SK-N-DZ (cell line): ENCODE measurements around the gene ASB15. TPM values are rescaled to one million over a fixed set of nuclear protein-coding genes. Genes with fewer than 3 reads are reported as not detected.
"Not testable (repeated sequence)": the region's sequence is repeated elsewhere in the genome, so short reads cannot be mapped to it uniquely, and the experiment has no call there.

Experiments
- DNase-seq: peaks from one replicate; pipeline ENCODE4 v3.0.0-alpha.2; 2015; ENCODE audit warnings: low spot score
- polyA plus RNA-seq, 2 experiments: library from polyadenylated mRNA; depleted of rRNA; stranded (reverse); fragments of >200 nt; gene quantifications; 2 replicates each; pipeline ENCODE4 v1.2.3, GENCODE V29; 2014

Gene ASB15
- 0.01 TPM in 1 of 2 replicates, not detected in the other for polyA plus RNA-seq (2014; cell fraction: cytosol; rRNA removed)
- polyA plus RNA-seq (2014; cell fraction: nucleus; rRNA removed), result 0.07 and 0.76 TPM in 2 replicates

DNA sequence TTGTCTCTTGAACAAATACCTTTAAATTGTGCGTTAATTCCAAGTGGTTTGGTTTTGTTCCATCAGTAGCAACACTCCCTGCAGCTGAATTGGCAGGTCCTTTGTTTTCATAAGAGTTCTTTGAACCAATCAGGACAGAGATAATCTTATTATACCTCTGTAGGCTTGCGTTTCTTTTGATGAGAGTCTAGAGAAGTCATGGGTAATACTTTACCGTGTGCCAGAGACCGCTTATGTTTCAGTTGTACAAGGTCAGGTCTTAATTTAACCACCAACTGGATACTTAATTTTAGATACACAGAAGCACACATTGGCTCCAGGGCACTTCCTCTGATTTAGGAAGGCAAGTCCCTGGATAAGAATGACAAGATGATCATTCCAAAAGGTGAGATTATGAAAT, at the start of gene ASB15:
Gene ASB15, plus strand, starts transcription at position 292 of the 400 bp plus-strand sequence. CDS start 12,682 bp downstream, outside the sequence.
- peak; percentile 35 for DNase-seq

DNA sequence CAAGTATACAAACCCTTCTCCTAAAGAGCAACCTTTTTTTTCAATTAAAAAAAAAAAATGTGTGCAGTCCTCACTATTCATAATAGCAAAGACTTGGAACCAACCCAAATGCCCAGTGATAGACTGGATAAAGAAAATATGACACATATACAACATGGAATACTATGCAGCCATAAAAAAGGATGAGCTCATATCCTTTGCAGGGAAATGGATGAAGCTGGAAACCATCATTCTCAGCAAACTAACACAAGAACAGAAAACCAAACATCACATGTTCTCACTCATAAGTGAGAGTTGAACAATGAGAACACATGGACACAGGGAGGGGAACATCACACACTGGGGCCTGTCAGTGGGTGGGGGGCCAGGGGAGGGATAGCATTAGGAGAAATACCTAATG, 49.5 kb upstream of the ASB15 start:
- DNase-seq, result not testable (repeated sequence)

DNA sequence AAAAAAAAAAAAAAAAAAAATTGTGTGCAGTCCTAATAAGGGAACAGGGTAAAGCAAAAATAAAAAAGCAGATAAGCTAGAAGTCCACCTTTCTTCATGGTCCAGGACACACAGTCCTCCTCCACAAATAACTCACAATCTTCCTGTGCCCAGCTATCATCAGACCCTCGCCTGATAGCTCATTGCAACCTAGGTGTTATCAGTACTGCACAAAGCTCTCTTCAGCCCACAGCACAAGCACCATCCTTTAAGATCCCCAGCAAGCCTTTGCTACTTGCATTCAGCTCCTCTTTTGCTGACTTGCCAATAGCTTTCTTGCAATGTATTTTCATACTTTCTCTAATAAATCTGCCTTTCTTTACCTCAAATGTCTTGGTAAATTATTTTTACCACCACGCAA, 49.0 kb upstream of the ASB15 start:
- DNase-seq, result no peak

DNA sequence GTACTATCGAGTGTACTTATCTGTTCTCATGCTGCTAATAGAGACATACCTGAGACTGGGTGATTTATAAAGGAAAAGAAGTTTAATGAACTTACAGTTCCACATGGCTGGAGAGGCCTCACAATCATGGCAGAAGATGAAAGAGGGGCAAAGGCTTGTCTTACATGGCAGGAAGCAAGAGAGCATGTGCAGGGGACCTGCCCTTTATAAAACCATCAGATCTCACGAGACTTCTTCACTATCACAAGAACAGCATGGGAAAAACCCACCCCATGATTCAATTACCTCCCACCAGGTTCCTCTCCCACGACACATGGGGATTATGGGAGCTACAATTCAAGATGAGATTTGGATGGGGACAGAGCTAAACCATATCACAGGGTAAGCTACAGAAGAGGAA, 48.5 kb upstream of the ASB15 start:
- no peak for DNase-seq

GRCh38 chr7:123555484-123555883, 46.1 kb upstream of the ASB15 start:
- no peak for DNase-seq

- DNase-seq, result no peak
Observed at GRCh38 chr7:123557016-123557397, 44.6 kb upstream of the ASB15 start.

DNA sequence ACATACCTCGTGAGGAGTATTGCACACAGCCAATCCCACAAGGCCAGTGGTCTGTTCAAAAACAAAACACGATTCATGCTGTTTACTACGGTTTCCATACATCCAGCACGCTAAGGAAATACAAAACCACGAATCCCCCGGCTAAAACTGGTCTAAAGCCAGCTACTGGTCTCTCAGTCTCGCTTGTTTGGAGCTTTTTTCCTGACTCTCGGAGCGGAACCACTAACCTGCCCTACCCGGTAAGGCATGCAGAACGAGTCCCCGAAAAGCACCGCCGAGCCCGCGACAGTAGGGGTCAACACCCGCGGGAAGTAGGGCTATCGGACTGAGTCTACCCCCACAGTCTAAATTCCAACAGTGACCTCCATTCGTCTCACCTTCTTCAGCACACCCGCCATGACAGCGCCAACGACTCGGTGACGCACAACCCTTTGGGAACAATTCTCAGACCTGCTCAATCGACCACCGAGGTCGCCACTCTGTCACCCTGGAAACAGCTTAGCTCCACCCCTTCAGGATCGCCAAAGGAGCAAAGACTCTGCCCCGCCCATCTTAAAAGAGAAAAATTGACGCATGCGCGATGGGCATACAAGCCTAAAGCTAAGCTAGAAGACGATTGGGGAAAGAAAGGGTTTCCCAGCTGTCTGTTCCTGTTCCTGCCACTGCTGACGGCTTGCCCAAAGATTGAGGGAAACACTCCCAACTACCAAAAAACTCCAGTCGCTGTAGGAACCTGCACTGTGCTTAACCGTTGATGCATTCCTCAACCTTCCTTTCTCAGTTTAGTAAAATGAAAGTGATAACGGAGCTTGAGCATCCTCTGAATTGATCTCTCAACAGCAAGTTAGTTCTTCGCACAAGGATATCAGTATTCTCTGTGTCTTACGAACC, 44.0 kb upstream of the ASB15 start, which contains the start of gene NDUFA5:
Gene NDUFA5, minus strand, starts transcription at position 421 of the 891 bp plus-strand sequence. Its CDS starts 23 bp downstream, at position 398.
- peak; percentile 99 for DNase-seq

- no peak for DNase-seq
Observed at GRCh38 chr7:123558289-123558874, 43.2 kb upstream of the ASB15 start.

GRCh38 chr7:123562121-123562520, 39.5 kb upstream of the ASB15 start:
- DNase-seq, result no peak

- no peak for DNase-seq
Observed at GRCh38 chr7:123569352-123570010, 32.1 kb upstream of the ASB15 start.

- no peak for DNase-seq
Observed at GRCh38 chr7:123570390-123571182, 31.0 kb upstream of the ASB15 start.

- no peak for DNase-seq
Observed at GRCh38 chr7:123571187-123571586, 30.4 kb upstream of the ASB15 start.

DNA sequence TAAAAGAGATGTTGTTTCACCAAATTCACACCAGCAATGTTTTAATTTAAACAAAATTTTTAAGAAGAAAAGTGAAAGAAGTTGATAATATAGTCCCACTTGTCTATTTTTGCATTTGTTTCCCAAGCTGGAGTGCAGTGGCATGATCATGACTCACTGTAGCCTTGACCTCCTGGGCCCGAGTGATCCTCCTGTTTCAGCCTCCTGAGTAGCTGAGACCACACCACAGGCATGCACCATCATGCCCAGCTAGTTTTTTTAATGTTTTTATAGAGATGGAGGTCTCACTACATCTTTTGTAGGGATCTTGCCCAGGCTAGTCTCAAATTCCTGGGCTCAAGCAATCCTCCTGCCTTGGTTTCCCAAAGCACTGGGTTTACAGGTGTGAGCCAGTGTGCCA, 29.9 kb upstream of the ASB15 start:
- DNase-seq, result no peak

- DNase-seq, result no peak
Observed at GRCh38 chr7:123573341-123573740, 28.3 kb upstream of the ASB15 start.

GRCh38 chr7:123573896-123574467, 27.6 kb upstream of the ASB15 start:
- DNase-seq, result no peak

DNA sequence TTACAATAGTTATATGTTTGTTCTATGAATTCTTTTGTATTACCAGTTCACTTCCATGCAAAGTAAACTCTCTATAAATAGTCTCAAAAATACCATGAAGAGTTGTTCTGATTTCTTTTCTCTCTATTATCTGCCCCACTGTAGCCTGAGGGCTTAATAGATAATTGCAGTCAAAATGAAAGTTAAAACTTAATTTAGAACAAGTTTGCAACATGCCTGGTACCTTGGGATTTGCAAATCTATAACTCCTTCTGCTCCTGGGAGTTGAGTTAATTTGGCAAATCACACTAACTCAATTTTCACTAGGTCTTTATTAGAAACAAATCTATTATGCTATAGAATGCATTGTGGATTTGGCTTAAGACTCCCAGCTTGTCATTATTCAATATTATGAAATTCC, 22.2 kb upstream of the ASB15 start:
- no peak for DNase-seq

DNA sequence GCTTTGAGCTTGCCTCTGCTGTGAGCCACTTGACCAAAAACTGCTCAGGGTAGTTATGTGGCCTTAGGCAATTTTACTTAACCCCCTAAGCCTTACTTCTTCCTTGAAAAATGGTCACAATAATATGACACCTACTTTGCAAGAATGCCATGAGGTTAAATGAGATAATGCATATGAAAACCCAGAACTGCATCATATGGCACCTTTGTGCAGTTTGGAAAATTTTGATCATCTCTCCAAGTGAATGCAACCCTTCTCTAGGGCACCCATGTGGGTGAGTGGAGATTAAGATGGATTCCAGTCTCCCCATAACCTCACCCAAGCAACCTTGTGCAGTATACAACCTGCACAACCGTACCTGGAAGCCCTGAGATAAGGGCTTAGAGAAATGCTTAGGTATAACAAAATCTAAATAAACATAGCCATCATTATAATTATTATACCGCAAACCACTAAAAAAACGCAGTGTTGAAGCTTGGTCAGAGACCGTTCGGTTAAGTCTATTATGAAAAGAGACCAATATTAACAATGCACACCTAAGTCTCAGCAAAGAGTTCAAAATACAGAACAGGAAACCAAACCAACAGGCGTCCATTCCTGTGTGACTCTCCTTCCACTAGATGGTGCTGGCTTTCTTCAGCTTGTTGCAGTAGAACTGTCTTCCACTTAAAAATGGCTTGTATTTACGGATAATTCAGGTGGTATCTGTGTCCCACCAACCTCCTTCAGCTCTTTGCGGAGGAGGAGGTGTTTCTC, 21.0 kb upstream of the ASB15 start:
- DNase-seq, result peak; percentile 59

- DNase-seq, result no peak
Observed at GRCh38 chr7:123581162-123581459, 20.5 kb upstream of the ASB15 start.

DNA sequence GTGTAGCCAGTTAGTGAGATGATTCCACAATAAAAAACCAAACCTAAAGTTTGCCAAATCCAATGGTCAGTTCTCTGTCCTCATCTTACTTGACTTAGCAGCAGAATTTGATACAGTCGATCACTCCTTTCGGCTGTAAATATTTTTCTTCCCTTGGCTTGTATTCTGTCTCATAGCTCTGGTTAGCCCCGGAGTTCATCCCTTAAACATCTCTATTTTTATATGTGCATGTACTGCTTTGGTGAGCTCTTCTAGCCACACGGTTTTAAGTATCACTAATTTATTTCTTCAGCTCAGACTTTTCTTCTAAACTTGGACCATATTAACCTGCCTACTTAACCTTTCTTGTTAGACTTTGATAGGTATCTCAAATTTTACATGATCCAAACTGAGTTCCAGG, 17.8 kb upstream of the ASB15 start:
- no peak for DNase-seq

DNA sequence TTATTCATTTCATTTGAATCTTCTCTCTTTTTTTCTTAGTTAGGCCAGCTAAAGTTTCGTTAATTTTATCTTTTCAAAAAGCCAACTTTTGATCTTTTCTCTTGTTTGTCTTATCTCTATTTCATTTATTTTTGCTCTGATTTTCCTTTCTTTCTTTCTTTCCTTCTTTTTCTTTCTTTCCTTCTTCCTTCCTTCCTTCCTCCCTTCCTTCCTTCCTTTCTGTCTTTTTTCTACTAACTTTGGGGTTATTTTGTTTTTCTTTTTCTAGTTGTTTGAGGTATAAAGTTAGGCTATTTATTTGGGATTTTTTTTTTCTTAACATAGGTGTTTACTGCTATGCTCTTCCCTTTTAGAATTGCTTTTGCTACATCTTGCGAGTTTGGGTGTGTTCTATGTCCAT, 13.2 kb upstream of the ASB15 start:
- no peak for DNase-seq
